NCI-H226 (cell line): Measurements from ENCODE around the gene DSTN.
"Not testable (repeated sequence)": the region's sequence is repeated elsewhere in the genome, so short reads cannot be mapped to it uniquely, and the experiment has no call there.

Experiments used
- DNase-seq: peaks from one replicate; pipeline ENCODE4 v3.0.0-alpha.2; 2015

Gene DSTN

DNA sequence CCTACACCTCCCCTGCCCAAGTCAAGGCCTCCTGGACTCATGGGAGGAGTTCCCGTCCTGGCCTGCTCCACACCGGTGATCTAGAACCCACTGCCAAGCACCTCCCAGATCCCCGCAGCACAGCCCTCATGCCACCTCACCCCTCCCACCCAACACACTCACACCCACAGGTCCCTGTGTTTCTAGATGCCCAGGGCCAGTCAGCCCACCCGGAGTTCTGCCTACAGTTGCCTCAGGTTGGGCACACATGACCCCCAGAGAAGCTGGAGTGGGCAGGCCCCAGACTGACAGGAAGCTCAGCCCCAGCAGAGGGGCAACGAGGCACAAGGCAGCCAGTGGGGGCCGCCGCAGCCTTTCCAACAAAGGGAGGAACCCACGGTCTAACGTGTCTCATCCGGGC, 82.5 kb downstream of the DSTN start:
- no peak for DNase-seq

DNA sequence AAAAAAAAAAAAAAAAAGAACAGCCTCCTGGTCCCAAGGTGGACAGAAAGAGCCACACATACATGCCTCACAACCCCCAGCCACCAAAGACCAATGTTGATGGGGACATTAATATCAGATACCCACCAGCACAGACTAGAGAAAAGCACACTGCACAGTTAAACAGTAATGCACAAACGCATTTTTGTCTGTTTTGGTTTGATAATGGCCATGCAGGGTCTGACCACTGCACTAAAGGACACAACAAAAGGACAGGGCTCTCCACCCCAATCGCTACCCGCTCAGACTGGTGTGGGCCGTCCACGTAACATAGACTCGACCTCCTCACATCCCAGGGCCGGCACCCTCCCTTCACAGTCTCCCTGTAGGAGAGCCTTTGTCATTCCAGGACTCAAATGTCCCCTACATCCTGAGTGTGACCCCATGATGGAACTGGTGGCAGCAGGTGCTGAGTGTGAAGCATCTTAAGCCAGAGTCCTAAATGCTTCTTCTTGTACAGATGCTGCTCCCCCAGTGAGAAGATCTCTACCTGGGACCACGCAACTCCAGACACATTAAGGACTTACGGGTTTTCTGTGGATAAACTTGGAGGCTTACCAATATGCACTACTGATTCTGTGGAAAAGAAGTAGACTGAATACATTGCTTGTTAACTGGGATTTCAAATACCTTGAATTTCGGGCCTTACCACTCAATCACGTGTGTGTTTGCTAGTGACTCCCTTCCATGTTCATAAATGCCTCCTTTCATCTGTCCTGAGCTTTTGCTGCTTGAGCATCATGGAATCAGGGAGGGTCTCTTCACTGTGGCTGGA, 84.2 kb downstream of the DSTN start:
- no peak for DNase-seq

GRCh38 chr20:17654649-17655285, 84.9 kb downstream of the DSTN start:
- peak; percentile 27 for DNase-seq

DNA sequence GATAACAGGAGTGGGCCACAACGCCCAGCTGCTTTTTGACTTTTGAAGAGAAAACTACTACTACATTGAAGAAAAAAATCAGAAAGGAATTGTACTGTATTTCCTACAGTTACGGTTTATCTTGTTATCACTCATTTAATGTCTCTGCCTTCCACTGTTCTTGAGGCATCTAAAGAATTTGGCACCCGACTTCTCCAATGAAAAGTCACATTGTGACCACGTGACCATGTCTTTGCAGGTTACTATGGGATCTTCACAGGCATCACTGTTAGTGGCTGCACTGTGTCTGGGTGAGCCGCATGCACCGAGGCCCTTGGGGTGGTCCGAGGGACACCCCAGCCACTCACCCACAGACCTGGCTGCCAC, 85.4 kb downstream of the DSTN start:
- no peak for DNase-seq

GRCh38 chr20:17655865-17656479, 86.1 kb downstream of the DSTN start:
- DNase-seq, result peak; percentile 32

DNA sequence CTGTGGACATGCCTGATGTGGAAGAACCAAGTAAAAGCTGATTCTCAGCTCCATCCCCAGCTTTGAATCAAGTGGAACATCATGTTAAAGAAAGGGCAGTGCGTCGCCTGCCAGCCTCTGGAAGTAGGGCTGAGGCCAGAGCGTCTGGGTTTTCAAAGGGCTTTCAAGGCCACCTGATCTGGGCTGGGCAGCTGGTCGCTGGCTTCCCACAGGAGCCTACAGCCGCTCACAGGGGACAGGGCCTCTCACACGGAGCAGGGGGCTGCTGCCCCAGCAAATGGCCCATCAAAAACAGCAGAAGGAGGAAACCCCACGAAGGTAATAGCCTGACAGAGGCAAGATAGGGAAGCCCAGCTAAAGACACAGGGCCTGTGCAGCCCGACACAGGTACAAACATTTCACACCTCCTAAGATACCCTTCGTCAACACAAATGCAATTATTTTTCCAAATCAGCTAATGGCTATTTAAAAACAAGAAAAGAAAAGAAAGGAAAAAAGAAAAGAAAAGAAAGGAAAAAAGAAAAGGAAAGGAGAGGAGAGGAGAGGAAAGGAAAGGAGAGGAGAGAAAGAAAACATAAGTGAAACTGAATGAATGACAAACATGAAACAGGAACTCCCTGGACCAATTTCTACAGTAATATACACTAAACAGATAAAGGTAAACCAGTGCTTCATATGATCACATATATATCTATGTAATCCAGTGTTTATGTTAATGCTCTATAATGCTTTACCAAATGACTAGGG, 87.4 kb downstream of the DSTN start:
- DNase-seq, result no peak

DNA sequence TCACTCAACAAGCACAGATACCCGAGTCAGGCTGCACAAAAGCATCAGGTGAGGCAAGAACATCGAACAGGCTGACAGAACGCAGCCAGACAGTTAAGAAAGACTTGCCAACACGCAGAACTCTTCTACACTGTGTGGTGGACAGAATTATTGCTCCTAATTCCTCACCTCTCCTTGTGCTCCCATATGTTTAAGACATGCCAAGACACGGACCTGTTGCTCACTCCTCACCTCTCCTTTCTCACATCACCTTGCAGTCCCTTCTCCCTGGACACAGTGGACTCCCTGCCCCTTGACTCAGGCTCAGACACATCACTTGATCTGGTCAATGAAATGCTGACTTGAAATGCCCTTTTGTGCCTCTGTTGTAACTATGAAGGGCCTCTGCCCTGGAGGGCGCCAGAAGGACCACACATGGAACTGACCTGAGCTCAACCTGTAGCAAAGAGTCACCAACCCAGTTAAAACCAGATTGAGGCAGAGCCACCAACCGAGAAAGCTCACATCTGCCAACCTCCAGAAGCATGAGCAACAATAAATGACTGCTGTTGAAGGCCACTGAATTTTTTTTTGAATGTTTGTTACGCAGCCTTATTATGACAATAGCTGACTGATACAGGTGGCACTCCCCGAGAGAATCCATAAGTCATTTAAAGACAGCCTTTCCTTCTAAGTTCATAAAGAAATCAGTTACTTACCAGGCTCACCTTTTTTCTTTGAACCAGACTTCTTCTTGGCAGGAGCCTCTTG, 88.2 kb downstream of the DSTN start:
- no peak for DNase-seq

DNA sequence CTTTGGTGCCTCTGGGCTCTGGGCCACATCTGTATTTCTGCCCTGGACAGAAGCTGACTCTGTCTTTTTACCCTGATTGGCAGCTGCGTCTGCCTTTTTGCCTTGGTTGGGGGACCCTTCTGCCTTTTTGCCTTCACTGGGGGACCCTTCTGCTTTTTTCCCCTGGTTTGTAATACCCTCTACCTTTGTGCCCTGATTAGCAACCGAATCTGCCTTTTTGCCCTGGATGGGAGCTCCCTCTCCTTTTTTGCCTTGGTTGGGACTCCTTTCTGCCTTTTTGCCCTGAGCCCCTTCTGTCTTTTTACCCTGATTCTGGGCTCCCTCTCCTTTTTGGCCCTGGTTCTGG, 88.7 kb downstream of the DSTN start:
- no peak for DNase-seq

GRCh38 chr20:17659344-17659743, 89.5 kb downstream of the DSTN start:
- DNase-seq, result not testable (repeated sequence)
